Astrocyte (in vitro differentiated cells and primary cell): Measurements from ENCODE around the gene ATRN. TPM values are rescaled to one million over a fixed set of nuclear protein-coding genes. Genes with fewer than 3 reads are reported as not detected.
A peak's percentile ranks its signal among the peaks of the same experiment; 100 is the strongest.

Source experiments
- DNase-seq: peaks from one replicate; pipeline ENCODE4 v3.0.0-alpha.2; 2010; ENCODE audit warnings: low read depth
- FAIRE-seq: peaks from 2 replicates; lab custom pipeline; 2011; peaks lifted over from hg19 to GRCh38; lab: Jason Lieb, UNC
- H2AFZ ChIP-seq: 2 replicates; pipeline ENCODE4 v1.6.0; 2012; ENCODE audit warnings: low read depth, low read length, inconsistent platforms
- H3K27ac ChIP-seq: 2 replicates; pipeline ENCODE4 v1.5.1; 2011; ENCODE audit warnings: low read depth, low read length, inconsistent platforms
- H3K27me3 ChIP-seq: 2 replicates; pipeline ENCODE4 v1.6.0; 2011; ENCODE audit warnings: low read length, inconsistent platforms; ENCODE audit not compliant: insufficient read depth
- H3K36me3 ChIP-seq: 2 replicates; pipeline ENCODE4 v1.5.1; 2011; ENCODE audit warnings: low read length, inconsistent platforms; ENCODE audit not compliant: insufficient read depth
- H3K4me1 ChIP-seq: 2 replicates; pipeline ENCODE4 v1.5.1; 2011; ENCODE audit warnings: low read length, inconsistent platforms; ENCODE audit not compliant: insufficient read depth
- H3K4me2 ChIP-seq: 2 replicates; pipeline ENCODE4 v1.6.0; 2012; ENCODE audit warnings: low read length, inconsistent platforms
- H3K4me3 ChIP-seq: 2 replicates; pipeline ENCODE4 v1.5.1; 2011; ENCODE audit warnings: low read depth, mild to moderate bottlenecking, low read length, inconsistent platforms; ENCODE audit not compliant: insufficient read depth
- H3K79me2 ChIP-seq: 2 replicates; pipeline ENCODE4 v1.6.0; 2012; ENCODE audit warnings: mild to moderate bottlenecking, low read length, inconsistent platforms; ENCODE audit not compliant: insufficient read depth
- H3K9ac ChIP-seq: 2 replicates; pipeline ENCODE4 v1.6.0; 2012; ENCODE audit warnings: mild to moderate bottlenecking, low read length, inconsistent platforms
- H3K9me3 ChIP-seq: 2 replicates; pipeline ENCODE4 v1.5.1; 2012; ENCODE audit warnings: low read depth, mild to moderate bottlenecking, low read length, inconsistent platforms; ENCODE audit not compliant: insufficient read depth
- H4K20me1 ChIP-seq: 2 replicates; pipeline ENCODE4 v1.6.0; 2012; ENCODE audit warnings: low read length, inconsistent platforms; ENCODE audit not compliant: insufficient read depth
- H3K27ac Mint-ChIP-seq: one replicate; pipeline ENCODE4 v1.8.0; 2021; ENCODE audit warnings: mild to moderate bottlenecking, mixed read lengths; ENCODE audit not compliant: unreplicated experiment
- H3K27me3 Mint-ChIP-seq: one replicate; pipeline ENCODE4 v1.8.0; 2021; ENCODE audit warnings: low read depth, mixed read lengths; ENCODE audit not compliant: unreplicated experiment
- H3K36me3 Mint-ChIP-seq: one replicate; pipeline ENCODE4 v1.8.0; 2021; ENCODE audit warnings: low read depth, mixed read lengths; ENCODE audit not compliant: unreplicated experiment
- H3K4me1 Mint-ChIP-seq: one replicate; pipeline ENCODE4 v1.8.0; 2021; ENCODE audit warnings: low read depth, mixed read lengths; ENCODE audit not compliant: unreplicated experiment
- H3K4me3 Mint-ChIP-seq: one replicate; pipeline ENCODE4 v1.8.0; 2021; ENCODE audit warnings: mild to moderate bottlenecking, moderate library complexity, mixed read lengths; ENCODE audit not compliant: unreplicated experiment
- H3K9me3 Mint-ChIP-seq: one replicate; pipeline ENCODE4 v1.8.0; 2021; ENCODE audit warnings: mild to moderate bottlenecking, mixed read lengths; ENCODE audit not compliant: unreplicated experiment
- EZH2 ChIP-seq: IDR thresholded peaks from 2 replicates; pipeline ENCODE4 v1.6.1; 2012; ENCODE audit warnings: mild to moderate bottlenecking, low read length, inconsistent platforms; ENCODE audit not compliant: insufficient read depth
- total RNA-seq: library from RNA; stranded (reverse); gene quantifications from 2 replicates; pipeline ENCODE4 v1.2.1, GENCODE V29; 2021
- TF ChIP-seq, protein P1 (sequence below): IDR thresholded peaks from 2 replicates; pipeline ENCODE4 v1.5.1; 2011; ENCODE audit warnings: low read depth, mild to moderate bottlenecking, inconsistent platforms, low read length, moderate library complexity; ENCODE audit not compliant: insufficient read depth

ATRN gene
- total RNA-seq, 1 donor from 2014 or later, result 33.8 TPM

DNA sequence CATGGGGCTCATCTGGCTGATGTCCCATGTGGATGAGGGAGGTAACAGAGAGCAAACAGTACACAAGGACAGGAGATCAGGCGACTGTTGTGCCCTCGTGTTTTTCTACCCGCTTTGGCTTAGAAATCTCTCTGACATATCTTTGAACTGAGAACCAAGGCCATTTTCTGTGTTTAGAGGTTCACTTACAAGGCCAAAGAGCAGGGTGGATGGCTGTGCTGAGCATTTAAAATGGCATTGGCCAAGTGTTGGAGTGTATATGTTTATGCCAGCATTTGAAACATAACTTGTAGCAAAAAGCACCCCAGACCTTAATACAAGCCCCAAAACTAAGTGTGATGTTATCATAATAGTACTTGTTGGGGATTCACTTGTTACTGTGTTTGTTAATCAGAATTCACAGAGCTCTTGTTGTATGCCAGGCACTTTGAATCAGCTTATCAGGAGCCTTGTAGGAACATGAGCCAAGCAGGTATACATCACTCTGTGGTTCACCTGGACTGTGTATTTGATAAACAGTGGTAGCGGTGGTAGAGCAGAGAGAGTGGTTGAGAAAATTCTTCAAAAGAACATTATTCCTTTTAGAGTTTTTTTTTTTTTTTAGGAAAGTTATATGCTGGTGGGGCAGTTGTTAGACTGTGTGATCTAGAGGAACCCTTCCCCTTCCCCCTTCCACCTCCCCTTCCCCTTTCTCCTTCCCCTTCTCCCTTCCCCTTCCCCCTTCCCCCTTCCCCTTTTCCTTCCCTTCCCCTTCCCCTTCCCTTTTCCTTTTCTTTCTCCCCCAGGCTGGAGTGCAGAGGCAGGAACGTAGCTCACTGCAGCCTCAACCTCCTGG, 71.3 kb downstream of the ATRN start:
- no peak overlapping the region for H3K9ac ChIP-seq
- FAIRE-seq (no peak), DNase-seq (no peak)
- no peaks in the 10 kb centered on the region for H3K27me3 Mint-ChIP-seq
- H3K4me1 ChIP-seq, result no peaks in the 10 kb centered on the region
- H3K4me3 ChIP-seq, result no peak overlapping the region
- no peaks in the 10 kb centered on the region for H3K27me3 ChIP-seq
- no peaks in the 10 kb centered on the region for H3K9me3 ChIP-seq
- H3K4me1 Mint-ChIP-seq, result peaks cover 22% of the 10 kb centered on the region
- no peak overlapping the region for H3K27ac ChIP-seq
- H3K4me2 ChIP-seq, result no peak overlapping the region
- H3K9me3 Mint-ChIP-seq, result peaks cover 1% of the 10 kb centered on the region
- TF ChIP-seq, protein P1, sequence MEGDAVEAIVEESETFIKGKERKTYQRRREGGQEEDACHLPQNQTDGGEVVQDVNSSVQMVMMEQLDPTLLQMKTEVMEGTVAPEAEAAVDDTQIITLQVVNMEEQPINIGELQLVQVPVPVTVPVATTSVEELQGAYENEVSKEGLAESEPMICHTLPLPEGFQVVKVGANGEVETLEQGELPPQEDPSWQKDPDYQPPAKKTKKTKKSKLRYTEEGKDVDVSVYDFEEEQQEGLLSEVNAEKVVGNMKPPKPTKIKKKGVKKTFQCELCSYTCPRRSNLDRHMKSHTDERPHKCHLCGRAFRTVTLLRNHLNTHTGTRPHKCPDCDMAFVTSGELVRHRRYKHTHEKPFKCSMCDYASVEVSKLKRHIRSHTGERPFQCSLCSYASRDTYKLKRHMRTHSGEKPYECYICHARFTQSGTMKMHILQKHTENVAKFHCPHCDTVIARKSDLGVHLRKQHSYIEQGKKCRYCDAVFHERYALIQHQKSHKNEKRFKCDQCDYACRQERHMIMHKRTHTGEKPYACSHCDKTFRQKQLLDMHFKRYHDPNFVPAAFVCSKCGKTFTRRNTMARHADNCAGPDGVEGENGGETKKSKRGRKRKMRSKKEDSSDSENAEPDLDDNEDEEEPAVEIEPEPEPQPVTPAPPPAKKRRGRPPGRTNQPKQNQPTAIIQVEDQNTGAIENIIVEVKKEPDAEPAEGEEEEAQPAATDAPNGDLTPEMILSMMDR, result no peak
- TF ChIP-seq EZH2, result no peak
- no peaks in the 10 kb centered on the region for H3K79me2 ChIP-seq
- H3K27ac Mint-ChIP-seq, result no peak overlapping the region
- H4K20me1 ChIP-seq, result peaks cover 17% of the 10 kb centered on the region
- peaks cover 1% of the 10 kb centered on the region for H3K36me3 ChIP-seq
- H3K4me3 Mint-ChIP-seq, result no peak overlapping the region
- no peaks in the 10 kb centered on the region for H3K36me3 Mint-ChIP-seq
- H2AFZ ChIP-seq, result no peak overlapping the region

- peaks cover 1% of the 10 kb centered on the region for H3K36me3 Mint-ChIP-seq
- H3K27ac Mint-ChIP-seq, result peak overlapping the region; percentile 81
- Histone ChIP-seq H3K36me3 (peaks cover 2% of the 10 kb centered on the region), H2AFZ (no peak overlapping the region), H4K20me1 (peaks cover 7% of the 10 kb centered on the region), H3K27ac (peak overlapping the region; percentile 9), H3K27me3 (no peaks in the 10 kb centered on the region), H3K9ac (no peak overlapping the region), H3K9me3 (no peaks in the 10 kb centered on the region), H3K79me2 (no peaks in the 10 kb centered on the region), H3K4me2 (peak overlapping the region; percentile 0), H3K4me1 (no peaks in the 10 kb centered on the region), H3K4me3 (no peak overlapping the region)
- TF ChIP-seq EZH2, result no peak
- TF ChIP-seq, protein P1, result no peak
- no peaks in the 10 kb centered on the region for H3K27me3 Mint-ChIP-seq
- H3K9me3 Mint-ChIP-seq, result no peaks in the 10 kb centered on the region
- DNase-seq (peak; percentile 97), FAIRE-seq (peak; percentile 32)
- no peak overlapping the region for H3K4me3 Mint-ChIP-seq
- H3K4me1 Mint-ChIP-seq, result peaks cover 23% of the 10 kb centered on the region
Measured at GRCh38 chr20:3543901-3544507, 73.2 kb downstream of the ATRN start.
